H7 (cell line): ENCODE measurements around the gene RTN4R. TPM values are rescaled to one million over a fixed set of nuclear protein-coding genes. Genes with fewer than 3 reads are reported as not detected.
"Not testable (repeated sequence)": the region's sequence is repeated elsewhere in the genome, so short reads cannot be mapped to it uniquely, and the experiment has no call there.

ENCODE experiments used
- DNase-seq: peaks from one replicate; pipeline ENCODE4 v3.0.0; 2012
- H3K27me3 ChIP-seq: 2 replicates; pipeline ENCODE4 v1.6.0; 2011; ENCODE audit warnings: mild to moderate bottlenecking, low read length; ENCODE audit not compliant: control insufficient read depth, insufficient read depth
- H3K36me3 ChIP-seq: replicated peaks from 2 replicates; pipeline ENCODE4 v1.5.1; 2011; ENCODE audit warnings: low read length; ENCODE audit not compliant: control insufficient read depth, insufficient read depth
- H3K4me3 ChIP-seq: 2 replicates; pipeline ENCODE4 v1.5.1; 2011; ENCODE audit warnings: low read depth, mild to moderate bottlenecking, control low read depth, low read length, moderate library complexity; ENCODE audit not compliant: insufficient read depth
- total RNA-seq: library from RNA; depleted of rRNA; stranded (reverse); fragments of >200 nt; shearing (Covaris generic); gene quantifications from 2 replicates; pipeline ENCODE4 v1.2.3, GENCODE V29; 2014; rRNA removed

Gene RTN4R
- 28.3 and 30.4 TPM in 2 replicates for total RNA-seq

- Histone ChIP-seq H3K4me3 (peak within 1 kb of the TSS; percentile 57), H3K36me3 (no peaks in the 10 kb centered on the region), H3K27me3 (no peaks in the 10 kb centered on the region)
- DNase-seq, result peak; percentile 95
These were observed at the start of gene RTN4R for GRCh38 chr22:20268279-20269012. TSS of gene RTN4R (minus strand) at chr22:20268318. CDS start at chr22:20268092, 226 bp downstream.

- H3K27me3 ChIP-seq, DNase-seq, H3K4me3 ChIP-seq, H3K36me3 ChIP-seq: not testable (repeated sequence)
These were observed 49.4 kb upstream of the RTN4R start for GRCh38 chr22:20317402-20318042.

GRCh38 chr22:20316844-20317401 lies 48.8 kb upstream of the RTN4R start:
- Histone ChIP-seq H3K27me3 (no peaks in the 10 kb centered on the region), H3K4me3 (no peak overlapping the region), H3K36me3 (no peaks in the 10 kb centered on the region)
- DNase-seq, result no peak

GRCh38 chr22:20316217-20316843 lies 48.2 kb upstream of the RTN4R start:
- Histone ChIP-seq H3K36me3 (no peaks in the 10 kb centered on the region), H3K4me3 (no peak overlapping the region), H3K27me3 (no peaks in the 10 kb centered on the region)
- DNase-seq, result no peak

GRCh38 chr22:20315337-20316216 lies 47.5 kb upstream of the RTN4R start:
- DNase-seq, result no peak
- Histone ChIP-seq H3K4me3 (no peak overlapping the region), H3K36me3 (no peaks in the 10 kb centered on the region)

GRCh38 chr22:20314741-20315336 lies 46.7 kb upstream of the RTN4R start:
- not testable (repeated sequence) for H3K4me3 ChIP-seq, H3K36me3 ChIP-seq, H3K27me3 ChIP-seq, DNase-seq

More at GRCh38 chr22:20315337-20316216, 47.5 kb upstream of the RTN4R start:
- no peaks in the 10 kb centered on the region for H3K27me3 ChIP-seq

GRCh38 chr22:20314206-20314605 lies 46.1 kb upstream of the RTN4R start:
- not testable (repeated sequence) for H3K27me3 ChIP-seq, H3K4me3 ChIP-seq, DNase-seq, H3K36me3 ChIP-seq

- H3K4me3 ChIP-seq, H3K36me3 ChIP-seq, DNase-seq, H3K27me3 ChIP-seq: not testable (repeated sequence)
These were observed 45.4 kb upstream of the RTN4R start for GRCh38 chr22:20313306-20314077.

GRCh38 chr22:20312396-20313191 lies 44.5 kb upstream of the RTN4R start:
- H3K36me3 ChIP-seq, result no peaks in the 10 kb centered on the region

GRCh38 chr22:20311249-20312062 lies 43.3 kb upstream of the RTN4R start:
- not testable (repeated sequence) for H3K27me3 ChIP-seq, DNase-seq, H3K36me3 ChIP-seq, H3K4me3 ChIP-seq

More at GRCh38 chr22:20312396-20313191, 44.5 kb upstream of the RTN4R start:
- no peaks in the 10 kb centered on the region for H3K27me3 ChIP-seq
- DNase-seq, result no peak
- no peak overlapping the region for H3K4me3 ChIP-seq

- H3K36me3 ChIP-seq, H3K4me3 ChIP-seq, DNase-seq, H3K27me3 ChIP-seq: not testable (repeated sequence)
These were observed 42.7 kb upstream of the RTN4R start for GRCh38 chr22:20310773-20311172.

GRCh38 chr22:20310180-20310579 lies 42.1 kb upstream of the RTN4R start:
- not testable (repeated sequence) for H3K27me3 ChIP-seq, DNase-seq, H3K36me3 ChIP-seq, H3K4me3 ChIP-seq
